ENCODE results near the gene SCRN2.

The SCRN2 gene

DNA sequence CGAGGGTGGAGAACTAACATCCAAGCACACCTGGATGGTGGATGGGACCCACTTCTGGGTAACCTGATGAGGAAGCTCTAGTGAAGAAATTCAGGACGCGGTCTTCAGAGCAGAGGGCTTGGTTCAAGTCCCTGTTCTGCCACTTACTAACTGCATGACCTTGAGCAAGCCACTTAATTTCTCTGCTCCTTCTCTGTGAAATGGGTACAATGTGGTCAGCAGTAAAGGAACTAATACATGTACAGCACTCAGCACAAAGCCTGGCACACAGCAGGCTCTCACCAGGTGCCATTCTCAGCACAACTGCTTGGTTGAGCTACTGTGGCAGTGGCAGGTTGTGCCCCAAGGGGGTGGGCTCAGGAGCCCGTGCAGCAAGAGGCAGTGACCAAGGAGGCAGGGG lies 17.6 kb downstream of the SCRN2 start:
- no peak overlapping the region for H3K4me2 ChIP-seq (ENCODE audit: low read length)
- no peak overlapping the region for H4K5ac ChIP-seq (ENCODE audit: low read length)
- no peak overlapping the region for H2BK15ac ChIP-seq (replicated peaks; ENCODE audit: low read depth)
- H3K23ac ChIP-seq (ENCODE audit: low read length), result no peak overlapping the region
- H3K9ac ChIP-seq (ENCODE audit: low read length), result no peak overlapping the region
- no peaks in the 10 kb centered on the region for H3K27me3 ChIP-seq (ENCODE audit: insufficient read depth, low read length, poor library complexity)
- H3K56ac ChIP-seq (ENCODE audit: low read length), result no peak overlapping the region
- WGBS (ENCODE audit: extremely low coverage, insufficient coverage, low lambda C conversion rate), result no CpG with 5 or more reads among the region's 4 CpGs
- no peaks in the 10 kb centered on the region for H3K79me2 ChIP-seq (ENCODE audit: control insufficient read depth, insufficient read depth, low read length)
- H4K8ac ChIP-seq (ENCODE audit: low read depth, low read length), result no peak overlapping the region
- H3K18ac ChIP-seq (ENCODE audit: low read length), result no peak overlapping the region
- peaks cover 3% of the 10 kb centered on the region for H3K4me1 ChIP-seq (ENCODE audit: control insufficient read depth, low read depth, low read length)
- H2BK120ac ChIP-seq (ENCODE audit: low read depth, low read length), result no peak overlapping the region
- H2AK5ac ChIP-seq (ENCODE audit: low read length), result no peak overlapping the region
- peaks cover 2% of the 10 kb centered on the region for H3K36me3 ChIP-seq (ENCODE audit: control insufficient read depth, insufficient read depth, low read length)
- H3K4me3 ChIP-seq (ENCODE audit: low read length), result no peak overlapping the region
- no peak overlapping the region for H2BK5ac ChIP-seq (ENCODE audit: low read length)
- DNase-seq, result no peak
- H3K4ac ChIP-seq (ENCODE audit: low read depth, low read length), result no peak overlapping the region
- no peaks in the 10 kb centered on the region for H3K79me1 ChIP-seq (ENCODE audit: low read length)
- H3K27ac ChIP-seq (ENCODE audit: low read depth, low read length), result no peak overlapping the region

DNA sequence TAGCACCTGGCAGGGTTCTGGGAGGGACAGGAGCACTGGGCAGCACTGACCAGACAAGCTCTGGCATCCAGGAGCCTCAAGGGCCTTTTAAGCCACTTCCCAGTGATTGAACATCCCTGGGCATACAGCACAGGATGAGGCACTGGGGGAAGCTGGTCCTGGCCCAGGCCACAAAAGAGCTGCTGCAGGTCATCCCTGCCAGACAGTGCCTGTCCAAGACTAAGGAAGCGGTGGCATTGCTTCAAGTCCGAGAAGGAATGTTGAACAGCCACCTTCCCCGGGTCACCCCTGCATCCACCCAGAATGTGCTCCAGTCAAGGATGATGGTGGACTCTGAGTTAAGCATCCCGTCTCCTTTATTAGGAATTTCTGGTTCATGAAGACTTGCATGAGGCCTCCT lies 18.3 kb downstream of the SCRN2 start:
- no peaks in the 10 kb centered on the region for H3K79me1 ChIP-seq (ENCODE audit: low read length)
- H3K27ac ChIP-seq (ENCODE audit: low read depth, low read length), result no peak overlapping the region
- no peak overlapping the region for H3K23ac ChIP-seq (ENCODE audit: low read length)
- peaks cover 2% of the 10 kb centered on the region for H3K36me3 ChIP-seq (ENCODE audit: control insufficient read depth, insufficient read depth, low read length)
- no peak overlapping the region for H3K4ac ChIP-seq (ENCODE audit: low read depth, low read length)
- no CpG with 5 or more reads among the region's 4 CpGs for WGBS (ENCODE audit: extremely low coverage, insufficient coverage, low lambda C conversion rate)
- H3K4me2 ChIP-seq (ENCODE audit: low read length), result no peak overlapping the region
- no peak overlapping the region for H4K5ac ChIP-seq (ENCODE audit: low read length)
- no peak overlapping the region for H3K4me3 ChIP-seq (ENCODE audit: low read length)
- no peak for DNase-seq
- no peak overlapping the region for H4K8ac ChIP-seq (ENCODE audit: low read depth, low read length)
- no peak overlapping the region for H3K18ac ChIP-seq (ENCODE audit: low read length)
- no peak overlapping the region for H2AK5ac ChIP-seq (ENCODE audit: low read length)
- no peak overlapping the region for H2BK120ac ChIP-seq (ENCODE audit: low read depth, low read length)
- no peaks in the 10 kb centered on the region for H3K79me2 ChIP-seq (ENCODE audit: control insufficient read depth, insufficient read depth, low read length)
- no peak overlapping the region for H3K56ac ChIP-seq (ENCODE audit: low read length)
- H3K9ac ChIP-seq (ENCODE audit: low read length), result no peak overlapping the region
- no peaks in the 10 kb centered on the region for H3K27me3 ChIP-seq (ENCODE audit: insufficient read depth, low read length, poor library complexity)
- H3K4me1 ChIP-seq (ENCODE audit: control insufficient read depth, low read depth, low read length), result peaks cover 3% of the 10 kb centered on the region
- no peak overlapping the region for H2BK5ac ChIP-seq (ENCODE audit: low read length)
- H2BK15ac ChIP-seq (replicated peaks; ENCODE audit: low read depth), result no peak overlapping the region

DNA sequence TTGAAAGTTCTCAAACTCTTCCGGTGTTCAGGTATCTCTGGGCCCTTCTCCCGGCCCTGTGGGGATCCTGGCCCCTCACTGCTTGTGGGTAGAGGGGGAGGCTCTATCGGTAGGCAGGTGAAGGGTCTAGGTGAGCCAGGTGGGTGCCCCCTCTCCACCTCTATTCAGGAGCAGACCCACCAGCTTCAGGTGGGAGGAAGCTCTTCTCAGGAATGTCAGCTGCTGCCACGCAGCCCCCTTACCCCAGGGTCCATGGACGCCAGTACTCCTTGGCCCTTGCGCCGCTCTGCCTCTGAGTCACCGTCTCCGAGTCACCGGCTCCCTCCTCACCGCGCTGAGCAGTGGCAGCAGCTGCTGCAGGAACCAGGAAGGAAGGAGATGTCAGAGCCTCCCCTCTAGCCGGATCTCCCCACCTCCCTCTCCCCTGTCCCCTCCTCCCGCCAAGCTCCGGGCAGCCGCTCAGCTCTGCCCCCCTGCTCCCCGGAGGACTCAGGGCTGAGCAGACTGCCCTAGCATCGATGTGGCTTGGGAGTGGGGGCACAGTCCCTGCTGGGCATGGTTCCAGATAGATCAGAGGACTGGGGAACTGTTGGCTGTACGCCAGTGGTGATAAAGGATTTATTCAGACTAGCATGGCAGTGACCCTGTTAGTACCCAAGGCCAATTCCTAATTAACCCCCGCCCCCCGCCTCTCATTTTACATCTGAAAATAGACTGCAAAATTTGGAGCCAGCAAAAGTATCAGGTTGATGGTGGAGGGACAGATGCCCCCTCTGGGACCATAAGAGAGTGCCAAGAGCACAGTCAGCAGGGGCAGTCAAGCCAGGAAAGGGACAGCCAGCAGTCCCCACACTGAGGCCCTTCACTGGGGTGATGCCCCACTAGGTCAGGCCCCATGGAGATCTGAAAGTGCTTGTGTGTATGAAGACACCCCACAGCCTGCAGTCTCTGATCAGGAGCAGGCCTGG lies 19.4 kb downstream of the SCRN2 start, which contains the start of gene OSBPL7:
Gene OSBPL7 (minus strand): TSS at position 371 of the 968 bp plus-strand sequence. CDS start 1,516 bp downstream, outside the sequence.
- no peak within 1 kb of the TSS for H2BK120ac ChIP-seq (ENCODE audit: low read depth, low read length)
- no peaks in the 10 kb centered on the region for H3K27me3 ChIP-seq (ENCODE audit: insufficient read depth, low read length, poor library complexity)
- H3K9ac ChIP-seq (ENCODE audit: low read length), result peak within 1 kb of the TSS; percentile 68
- H3K4me1 ChIP-seq (ENCODE audit: control insufficient read depth, low read depth, low read length), result peaks cover 3% of the 10 kb centered on the region
- H3K4me2 ChIP-seq (ENCODE audit: low read length), result peak within 1 kb of the TSS; percentile 28
- no peak within 1 kb of the TSS for H3K4ac ChIP-seq (ENCODE audit: low read depth, low read length)
- peak within 1 kb of the TSS; percentile 81 for H3K56ac ChIP-seq (ENCODE audit: low read length)
- H3K79me1 ChIP-seq (ENCODE audit: low read length), result no peaks in the 10 kb centered on the region
- peaks cover 2% of the 10 kb centered on the region for H3K36me3 ChIP-seq (ENCODE audit: control insufficient read depth, insufficient read depth, low read length)
- H4K8ac ChIP-seq (ENCODE audit: low read depth, low read length), result no peak within 1 kb of the TSS
- H2AK5ac ChIP-seq (ENCODE audit: low read length), result no peak within 1 kb of the TSS
- peak within 1 kb of the TSS; percentile 44 for H4K5ac ChIP-seq (ENCODE audit: low read length)
- no peak within 1 kb of the TSS for H3K23ac ChIP-seq (ENCODE audit: low read length)
- DNase-seq, result peak; percentile 85
- no peak within 1 kb of the TSS for H2BK5ac ChIP-seq (ENCODE audit: low read length)
- WGBS (ENCODE audit: extremely low coverage, insufficient coverage, low lambda C conversion rate), result no CpG with 5 or more reads among the region's 21 CpGs
- H3K79me2 ChIP-seq (ENCODE audit: control insufficient read depth, insufficient read depth, low read length), result no peaks in the 10 kb centered on the region
- no peak within 1 kb of the TSS for H2BK15ac ChIP-seq (replicated peaks; ENCODE audit: low read depth)
- H3K4me3 ChIP-seq (ENCODE audit: low read length), result peak within 1 kb of the TSS; percentile 66
- H3K27ac ChIP-seq (ENCODE audit: low read depth, low read length), result no peak within 1 kb of the TSS
- no peak within 1 kb of the TSS for H3K18ac ChIP-seq (ENCODE audit: low read length)

DNA sequence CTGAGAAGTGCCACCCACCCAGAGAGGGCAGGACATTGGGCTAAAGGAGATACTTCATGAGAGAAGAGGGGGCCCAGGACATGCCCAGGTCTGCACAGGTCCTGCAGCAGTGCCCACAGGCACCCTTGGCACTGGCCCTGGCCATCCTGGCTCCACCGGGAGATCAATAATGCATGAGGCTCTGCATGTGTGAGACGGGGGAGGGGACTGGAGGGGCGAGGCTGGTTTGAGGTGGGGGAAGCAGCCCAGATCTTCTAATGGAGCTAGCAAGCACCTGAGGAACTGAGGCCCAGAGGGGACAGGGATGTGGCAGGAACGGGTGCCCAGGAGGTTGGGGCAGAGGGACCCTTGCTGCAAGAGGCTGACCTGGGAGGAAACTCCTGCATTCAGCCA lies 20.0 kb downstream of the SCRN2 start:
- peak overlapping the region; percentile 68 for H3K9ac ChIP-seq (ENCODE audit: low read length)
- H3K4me3 ChIP-seq (ENCODE audit: low read length), result peak overlapping the region; percentile 66
- H3K27ac ChIP-seq (ENCODE audit: low read depth, low read length), result no peak overlapping the region
- H3K18ac ChIP-seq (ENCODE audit: low read length), result no peak overlapping the region
- WGBS (ENCODE audit: extremely low coverage, insufficient coverage, low lambda C conversion rate), result no CpG with 5 or more reads among the region's 4 CpGs
- no peak overlapping the region for H3K23ac ChIP-seq (ENCODE audit: low read length)
- no peak overlapping the region for H2BK5ac ChIP-seq (ENCODE audit: low read length)
- no peak for DNase-seq
- peaks cover 3% of the 10 kb centered on the region for H3K4me1 ChIP-seq (ENCODE audit: control insufficient read depth, low read depth, low read length)
- no peaks in the 10 kb centered on the region for H3K79me1 ChIP-seq (ENCODE audit: low read length)
- H3K79me2 ChIP-seq (ENCODE audit: control insufficient read depth, insufficient read depth, low read length), result no peaks in the 10 kb centered on the region
- no peak overlapping the region for H3K4ac ChIP-seq (ENCODE audit: low read depth, low read length)
- no peaks in the 10 kb centered on the region for H3K27me3 ChIP-seq (ENCODE audit: insufficient read depth, low read length, poor library complexity)
- no peak overlapping the region for H4K5ac ChIP-seq (ENCODE audit: low read length)
- H4K8ac ChIP-seq (ENCODE audit: low read depth, low read length), result no peak overlapping the region
- no peak overlapping the region for H2BK120ac ChIP-seq (ENCODE audit: low read depth, low read length)
- H2BK15ac ChIP-seq (replicated peaks; ENCODE audit: low read depth), result no peak overlapping the region
- H3K4me2 ChIP-seq (ENCODE audit: low read length), result peak overlapping the region; percentile 25
- H3K56ac ChIP-seq (ENCODE audit: low read length), result peak overlapping the region; percentile 81
- no peak overlapping the region for H2AK5ac ChIP-seq (ENCODE audit: low read length)
- H3K36me3 ChIP-seq (ENCODE audit: control insufficient read depth, insufficient read depth, low read length), result no peaks in the 10 kb centered on the region

DNA sequence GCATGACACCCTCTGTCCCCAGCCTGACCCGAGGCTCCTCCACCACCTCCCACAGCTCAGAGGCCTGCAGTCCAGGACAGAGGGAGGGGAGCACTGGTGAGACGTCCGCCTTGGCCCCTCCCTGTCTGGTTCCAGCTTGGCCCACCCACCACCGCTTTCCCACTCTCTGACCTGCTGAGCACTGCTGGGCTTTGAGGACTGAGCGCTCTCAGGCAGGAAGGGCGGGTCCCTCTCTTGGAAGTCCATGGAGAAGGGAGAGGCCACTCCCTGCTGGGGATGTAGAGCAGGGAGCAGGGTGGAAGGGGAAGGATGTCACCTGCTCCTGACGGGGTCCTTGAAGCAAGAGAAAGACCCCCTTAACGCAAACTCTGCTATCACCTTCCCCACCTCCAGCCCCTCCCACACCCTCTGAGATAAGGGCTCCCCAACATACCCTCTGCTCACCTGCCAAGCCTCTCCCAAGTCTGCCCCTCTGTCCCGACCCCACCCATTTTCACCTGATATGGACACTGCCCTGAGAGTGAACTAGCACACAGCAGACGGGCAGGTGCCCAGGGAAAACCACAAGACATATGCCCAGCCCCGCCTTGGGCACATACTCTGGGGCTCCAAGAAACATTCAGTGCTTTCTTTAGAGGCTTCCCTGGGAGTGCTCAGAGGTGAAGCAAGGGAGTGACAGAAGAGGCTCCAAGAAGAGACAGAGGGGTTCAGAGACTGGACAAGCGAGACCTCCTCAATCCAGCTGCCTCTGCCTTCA lies 20.9 kb downstream of the SCRN2 start:
- H3K79me1 ChIP-seq (ENCODE audit: low read length), result no peaks in the 10 kb centered on the region
- no peak overlapping the region for H3K4me3 ChIP-seq (ENCODE audit: low read length)
- H3K18ac ChIP-seq (ENCODE audit: low read length), result no peak overlapping the region
- no peak overlapping the region for H4K8ac ChIP-seq (ENCODE audit: low read depth, low read length)
- no peak overlapping the region for H3K4ac ChIP-seq (ENCODE audit: low read depth, low read length)
- no peak overlapping the region for H3K9ac ChIP-seq (ENCODE audit: low read length)
- no peak overlapping the region for H4K5ac ChIP-seq (ENCODE audit: low read length)
- no peak overlapping the region for H2BK120ac ChIP-seq (ENCODE audit: low read depth, low read length)
- H3K23ac ChIP-seq (ENCODE audit: low read length), result no peak overlapping the region
- H3K4me1 ChIP-seq (ENCODE audit: control insufficient read depth, low read depth, low read length), result peaks cover 3% of the 10 kb centered on the region
- DNase-seq, result no peak
- no peaks in the 10 kb centered on the region for H3K27me3 ChIP-seq (ENCODE audit: insufficient read depth, low read length, poor library complexity)
- no peaks in the 10 kb centered on the region for H3K36me3 ChIP-seq (ENCODE audit: control insufficient read depth, insufficient read depth, low read length)
- H3K79me2 ChIP-seq (ENCODE audit: control insufficient read depth, insufficient read depth, low read length), result no peaks in the 10 kb centered on the region
- no peak overlapping the region for H3K56ac ChIP-seq (ENCODE audit: low read length)
- H3K4me2 ChIP-seq (ENCODE audit: low read length), result no peak overlapping the region
- H3K27ac ChIP-seq (ENCODE audit: low read depth, low read length), result no peak overlapping the region
- H2BK15ac ChIP-seq (replicated peaks; ENCODE audit: low read depth), result no peak overlapping the region
- H2BK5ac ChIP-seq (ENCODE audit: low read length), result no peak overlapping the region
- no peak overlapping the region for H2AK5ac ChIP-seq (ENCODE audit: low read length)
- no CpG with 5 or more reads among the region's 12 CpGs for WGBS (ENCODE audit: extremely low coverage, insufficient coverage, low lambda C conversion rate)
